ENCODE data around the gene PHOX2A. TPM values are rescaled to one million over a fixed set of nuclear protein-coding genes. Genes with fewer than 3 reads are reported as not detected.

Gene PHOX2A
- total and polyA plus RNA-seq, 2 donors (not counting 1 experiment from before 2014, with no cell fraction given): not detected

DNA sequence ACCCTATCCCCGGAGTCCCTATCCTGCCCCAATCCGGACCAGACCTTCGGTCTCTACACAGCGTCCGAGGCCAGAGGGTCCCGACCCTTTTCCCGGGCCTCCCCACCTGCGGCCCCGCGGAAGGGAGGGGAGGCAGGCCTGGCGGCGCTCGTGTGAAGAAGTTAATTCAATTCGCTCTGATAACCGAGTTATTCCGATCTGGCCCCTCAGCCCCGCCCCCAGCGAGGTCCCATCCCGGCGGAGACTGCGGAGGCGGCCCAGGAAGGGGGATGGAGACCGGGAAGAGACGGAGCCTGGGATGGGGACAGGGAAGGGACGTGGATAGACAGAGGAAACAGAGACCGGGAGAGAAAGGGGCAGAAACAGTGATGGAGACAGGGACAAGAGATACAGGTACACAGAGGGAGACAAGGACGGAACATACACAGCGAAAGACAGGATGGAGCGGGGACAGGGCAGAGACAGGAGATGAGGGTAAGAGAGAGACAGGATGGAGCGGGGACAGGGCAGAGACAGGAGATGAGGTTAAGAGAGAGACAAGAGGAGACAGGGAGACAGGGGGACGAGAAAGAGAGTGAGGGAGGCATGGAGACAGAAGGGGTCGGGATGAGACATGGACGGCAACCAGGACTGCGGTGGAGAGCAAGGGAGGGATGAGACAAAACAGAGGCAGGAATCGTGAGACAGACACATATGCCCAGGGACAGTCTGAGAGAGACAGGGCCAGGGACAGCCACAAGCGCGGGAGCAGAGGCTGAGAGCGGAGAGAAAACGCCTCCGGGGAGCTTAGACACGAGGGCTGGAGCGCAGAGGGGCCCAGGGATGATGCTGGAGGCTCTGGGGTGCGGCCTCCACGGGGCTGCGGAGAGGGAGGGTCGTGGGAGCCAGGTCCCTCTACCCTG is 636 bp upstream of the PHOX2A start:
- Histone ChIP-seq H3K79me2 (ENCODE audit: control insufficient read depth, insufficient read depth, low read length) (no peaks in the 10 kb centered on the region), H2AFZ (ENCODE audit: low read length) (no peak overlapping the region), H3K9ac (ENCODE audit: insufficient read depth, low read length) (no peak overlapping the region), H3K27me3 (ENCODE audit: control insufficient read depth, insufficient read depth, low read length) (peaks cover 69% of the 10 kb centered on the region), H3K4me3 (replicated peaks in 1 of 4; ENCODE audit: control extremely low read depth in 1 of 4, insufficient read depth in 1 of 4, low read depth in 3 of 4, low read length in 4 of 4) (no peak overlapping the region), H3K4me1 (ENCODE audit: control insufficient read depth, extremely low read depth, insufficient read depth, low read length) (no peaks in the 10 kb centered on the region), H3K9me3 (ENCODE audit: control insufficient read depth, insufficient read depth, low read depth, low read length) (no peaks in the 10 kb centered on the region), H3K27ac (ENCODE audit: insufficient read depth, low read length) (no peak overlapping the region), H3K36me3 (ENCODE audit: control insufficient read depth, insufficient read depth, low read length) (no peaks in the 10 kb centered on the region), H4K20me1 (ENCODE audit: control insufficient read depth, extremely low read depth, insufficient read depth, low read length) (no peaks in the 10 kb centered on the region), H3K4me2 (ENCODE audit: extremely low read depth, insufficient read depth, low read length) (no peak overlapping the region)
- TF ChIP-seq EZH2 (IDR thresholded peaks at IDR 0.05; ENCODE audit: low read length, missing control alignments): peak; percentile 100
- TF ChIP-seq, protein P1, sequence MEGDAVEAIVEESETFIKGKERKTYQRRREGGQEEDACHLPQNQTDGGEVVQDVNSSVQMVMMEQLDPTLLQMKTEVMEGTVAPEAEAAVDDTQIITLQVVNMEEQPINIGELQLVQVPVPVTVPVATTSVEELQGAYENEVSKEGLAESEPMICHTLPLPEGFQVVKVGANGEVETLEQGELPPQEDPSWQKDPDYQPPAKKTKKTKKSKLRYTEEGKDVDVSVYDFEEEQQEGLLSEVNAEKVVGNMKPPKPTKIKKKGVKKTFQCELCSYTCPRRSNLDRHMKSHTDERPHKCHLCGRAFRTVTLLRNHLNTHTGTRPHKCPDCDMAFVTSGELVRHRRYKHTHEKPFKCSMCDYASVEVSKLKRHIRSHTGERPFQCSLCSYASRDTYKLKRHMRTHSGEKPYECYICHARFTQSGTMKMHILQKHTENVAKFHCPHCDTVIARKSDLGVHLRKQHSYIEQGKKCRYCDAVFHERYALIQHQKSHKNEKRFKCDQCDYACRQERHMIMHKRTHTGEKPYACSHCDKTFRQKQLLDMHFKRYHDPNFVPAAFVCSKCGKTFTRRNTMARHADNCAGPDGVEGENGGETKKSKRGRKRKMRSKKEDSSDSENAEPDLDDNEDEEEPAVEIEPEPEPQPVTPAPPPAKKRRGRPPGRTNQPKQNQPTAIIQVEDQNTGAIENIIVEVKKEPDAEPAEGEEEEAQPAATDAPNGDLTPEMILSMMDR (conservative IDR thresholded peaks at IDR 0.05 in 1 of 2, IDR thresholded peaks at IDR 0.05 in 1 of 2; ENCODE audit: low read depth in 1 of 2, low read length in 2 of 2): no peak
- no peak for DNase-seq (ENCODE audit: low read depth in 2 of 2)

DNA sequence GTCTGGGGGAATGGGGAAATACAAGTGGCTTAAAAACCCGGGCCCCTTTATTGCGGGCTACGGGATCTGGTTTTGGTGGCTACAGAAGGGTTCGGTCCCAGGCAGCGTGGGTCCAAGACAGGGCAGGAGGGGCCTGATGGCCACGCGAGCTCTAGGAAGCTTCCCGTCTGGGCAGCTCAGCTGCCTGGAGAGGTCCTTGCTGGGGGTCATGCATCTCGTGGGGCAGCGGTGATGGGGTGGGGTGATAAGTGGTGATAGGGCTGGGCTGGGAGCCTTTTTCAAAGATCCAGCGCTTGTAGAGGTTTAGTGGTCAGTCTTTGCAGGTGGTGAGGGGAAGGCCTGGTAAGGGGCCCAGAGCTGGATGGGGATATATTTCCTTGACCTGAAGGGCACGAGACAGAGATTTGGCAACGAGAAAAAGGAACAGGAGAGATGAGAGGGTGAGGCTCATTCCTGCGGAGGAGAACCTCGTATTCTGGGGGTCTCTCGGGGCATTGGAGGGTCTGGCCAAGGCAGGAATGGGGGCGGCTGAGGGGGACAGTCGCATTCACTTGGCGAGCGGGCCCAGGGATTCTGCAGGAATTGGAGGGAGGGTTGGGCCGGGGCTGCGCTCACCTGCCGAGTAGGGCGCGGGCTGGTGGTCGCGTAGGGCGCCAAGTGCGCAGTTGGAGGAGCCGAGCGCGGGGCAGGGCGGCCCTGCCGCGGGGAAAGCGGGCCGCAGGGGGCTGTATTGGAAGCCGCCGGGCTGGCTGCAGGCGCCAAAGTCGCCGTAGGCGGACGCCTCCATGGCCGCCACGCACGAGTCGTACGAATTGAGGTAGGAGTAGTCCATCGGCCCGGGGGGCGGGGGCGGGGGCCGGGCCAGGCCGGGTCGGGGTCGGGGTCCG is 560 bp downstream of the PHOX2A start:
- H3K4me3 ChIP-seq (replicated peaks in 1 of 4; ENCODE audit: control extremely low read depth in 1 of 4, insufficient read depth in 1 of 4, low read depth in 3 of 4, low read length in 4 of 4): no peak overlapping the region
- H3K9ac ChIP-seq (ENCODE audit: insufficient read depth, low read length): no peak overlapping the region
- H3K9me3 ChIP-seq (ENCODE audit: control insufficient read depth, insufficient read depth, low read depth, low read length): no peaks in the 10 kb centered on the region
- TF ChIP-seq EZH2 (IDR thresholded peaks at IDR 0.05; ENCODE audit: low read length, missing control alignments): peak; percentile 60
- TF ChIP-seq, protein P1 (conservative IDR thresholded peaks at IDR 0.05 in 1 of 2, IDR thresholded peaks at IDR 0.05 in 1 of 2; ENCODE audit: low read depth in 1 of 2, low read length in 2 of 2): no peak
- peaks cover under 1% of the 10 kb centered on the region for H3K36me3 ChIP-seq (ENCODE audit: control insufficient read depth, insufficient read depth, low read length)
- no peak overlapping the region for H3K4me2 ChIP-seq (ENCODE audit: extremely low read depth, insufficient read depth, low read length)
- H3K27me3 ChIP-seq (ENCODE audit: control insufficient read depth, insufficient read depth, low read length): peaks cover 63% of the 10 kb centered on the region
- DNase-seq (ENCODE audit: low read depth in 2 of 2): no peak
- H3K79me2 ChIP-seq (ENCODE audit: control insufficient read depth, insufficient read depth, low read length): no peaks in the 10 kb centered on the region
- H3K4me1 ChIP-seq (ENCODE audit: control insufficient read depth, extremely low read depth, insufficient read depth, low read length): peaks cover 3% of the 10 kb centered on the region
- H2AFZ ChIP-seq (ENCODE audit: low read length): no peak overlapping the region
- H3K27ac ChIP-seq (ENCODE audit: insufficient read depth, low read length): no peak overlapping the region
- H4K20me1 ChIP-seq (ENCODE audit: control insufficient read depth, extremely low read depth, insufficient read depth, low read length): no peaks in the 10 kb centered on the region

DNA sequence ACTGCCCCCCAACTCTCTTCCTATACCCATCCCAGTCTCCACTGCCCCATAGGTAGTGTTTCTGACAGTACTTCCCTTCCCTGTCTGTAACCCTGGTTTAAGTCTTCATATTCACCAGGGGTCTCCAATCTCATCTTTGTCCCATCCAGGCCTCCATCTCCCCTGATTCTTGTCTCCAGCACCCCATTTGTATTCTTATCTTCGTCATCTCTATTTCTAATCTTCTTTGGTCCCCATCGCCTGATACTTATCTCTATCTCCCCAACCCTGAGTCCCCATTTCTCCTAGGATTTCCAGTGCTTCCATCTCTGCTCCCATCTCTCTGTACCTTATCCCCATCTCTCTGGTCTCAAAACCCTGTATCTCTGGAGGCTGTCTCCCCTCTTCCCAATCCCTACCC is 1.8 kb downstream of the PHOX2A start:
- Histone ChIP-seq H3K36me3 (ENCODE audit: control insufficient read depth, insufficient read depth, low read length) (peaks cover 11% of the 10 kb centered on the region), H4K20me1 (ENCODE audit: control insufficient read depth, extremely low read depth, insufficient read depth, low read length) (peaks cover 2% of the 10 kb centered on the region), H3K4me2 (ENCODE audit: extremely low read depth, insufficient read depth, low read length) (no peak overlapping the region), H3K4me3 (replicated peaks in 1 of 4; ENCODE audit: control extremely low read depth in 1 of 4, insufficient read depth in 1 of 4, low read depth in 3 of 4, low read length in 4 of 4) (no peak overlapping the region), H3K27ac (ENCODE audit: insufficient read depth, low read length) (no peak overlapping the region), H2AFZ (ENCODE audit: low read length) (no peak overlapping the region), H3K9me3 (ENCODE audit: control insufficient read depth, insufficient read depth, low read depth, low read length) (no peaks in the 10 kb centered on the region), H3K9ac (ENCODE audit: insufficient read depth, low read length) (no peak overlapping the region), H3K79me2 (ENCODE audit: control insufficient read depth, insufficient read depth, low read length) (no peaks in the 10 kb centered on the region), H3K4me1 (ENCODE audit: control insufficient read depth, extremely low read depth, insufficient read depth, low read length) (peaks cover 3% of the 10 kb centered on the region), H3K27me3 (ENCODE audit: control insufficient read depth, insufficient read depth, low read length) (peaks cover 53% of the 10 kb centered on the region)
- DNase-seq (ENCODE audit: low read depth in 2 of 2): no peak
- TF ChIP-seq EZH2 (IDR thresholded peaks at IDR 0.05; ENCODE audit: low read length, missing control alignments): no peak
- TF ChIP-seq, protein P1 (conservative IDR thresholded peaks at IDR 0.05 in 1 of 2, IDR thresholded peaks at IDR 0.05 in 1 of 2; ENCODE audit: low read depth in 1 of 2, low read length in 2 of 2): no peak
